Stimulated activated CD8-positive, alpha-beta memory T cell treated with anti-CD3 and anti-CD28 coated beads, Interleukin-2, amount 100 ng/mL, for 48 hours (primary cell): ENCODE measurements around the gene GON7.
A peak's percentile ranks its signal among the peaks of the same experiment; 100 is the strongest.
"Not testable (repeated sequence)": the region's sequence is repeated elsewhere in the genome, so short reads cannot be mapped to it uniquely, and the experiment has no call there.

Experiments used
- DNase-seq, 2 donors: peaks; one replicate each; pipeline ENCODE4 v3.0.0-alpha.2; 2020; ENCODE audit warnings: low read depth in 2 of 2

The GON7 gene, protein sequence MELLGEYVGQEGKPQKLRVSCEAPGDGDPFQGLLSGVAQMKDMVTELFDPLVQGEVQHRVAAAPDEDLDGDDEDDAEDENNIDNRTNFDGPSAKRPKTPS

DNA sequence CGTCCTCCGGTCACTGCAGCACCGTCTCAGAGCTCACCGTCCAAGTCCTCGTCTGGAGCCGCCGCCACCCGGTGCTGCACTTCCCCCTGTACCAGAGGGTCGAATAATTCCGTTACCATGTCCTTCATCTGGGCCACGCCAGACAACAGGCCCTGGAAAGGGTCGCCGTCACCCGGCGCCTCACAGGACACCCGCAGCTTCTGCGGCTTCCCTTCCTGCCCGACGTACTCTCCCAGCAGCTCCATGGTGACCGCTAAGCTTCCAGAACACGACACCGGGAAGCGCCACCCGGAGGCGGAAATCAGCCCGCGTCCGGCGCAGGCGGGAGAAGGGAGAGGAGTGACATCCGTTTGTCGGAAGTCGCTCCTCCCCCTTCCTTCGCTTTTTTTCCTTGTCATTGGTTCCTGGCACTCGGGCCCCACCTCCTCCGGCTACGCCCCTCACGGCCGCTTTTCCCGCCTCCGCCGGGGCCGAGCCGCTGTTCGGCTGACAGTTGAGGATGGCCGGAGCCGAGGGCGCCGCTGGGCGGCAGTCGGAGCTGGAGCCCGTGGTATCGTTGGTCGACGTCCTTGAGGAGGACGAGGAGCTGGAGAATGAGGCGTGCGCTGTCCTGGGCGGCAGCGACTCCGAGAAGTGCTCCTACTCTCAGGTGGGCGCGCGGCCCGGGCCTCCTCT is at the start of gene GON7, which contains the start of gene UBR7:
Gene GON7 (minus strand): TSS at position 273 of the 675 bp plus-strand sequence. CDS start 28 bp downstream, at position 245.
Gene UBR7 (plus strand): TSS at position 464 of the 675 bp plus-strand sequence. CDS start 36 bp downstream, at position 500.
- DNase-seq, result peak; percentile 84 to 86

DNA sequence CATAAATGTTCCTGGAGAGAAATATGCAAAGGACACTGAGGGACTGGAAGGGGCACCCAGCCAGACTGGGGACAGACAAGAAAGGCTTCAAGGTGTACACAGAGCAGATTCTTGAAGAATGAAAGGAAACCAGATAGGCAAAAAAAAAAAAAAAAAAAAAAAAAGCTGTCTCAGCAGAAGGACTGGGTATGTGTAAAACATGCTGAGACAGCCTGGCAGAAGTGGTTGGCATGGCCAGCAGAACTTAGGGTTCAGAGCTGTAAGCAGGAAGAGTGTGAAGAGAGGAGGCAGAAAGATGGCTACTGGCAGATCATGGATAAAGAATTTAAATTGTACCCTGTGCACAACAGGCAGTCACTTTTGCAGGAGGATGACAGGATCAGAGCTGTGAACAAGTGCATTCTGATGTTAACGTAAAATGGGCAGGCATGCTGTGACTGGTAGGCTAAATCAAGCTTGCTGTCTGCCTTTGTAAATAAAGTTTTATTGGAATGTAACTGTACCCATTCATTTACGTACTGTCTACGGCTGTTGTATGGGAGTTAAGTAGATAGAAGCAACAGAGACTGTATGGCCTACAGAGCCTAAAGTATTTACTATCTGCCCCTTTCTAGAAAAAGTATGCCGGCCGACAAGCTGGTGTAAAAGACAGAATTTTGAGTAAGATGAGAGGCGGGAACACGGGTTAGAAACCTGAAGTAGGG is 42.4 kb upstream of the GON7 start:
- DNase-seq, result no peak

DNA sequence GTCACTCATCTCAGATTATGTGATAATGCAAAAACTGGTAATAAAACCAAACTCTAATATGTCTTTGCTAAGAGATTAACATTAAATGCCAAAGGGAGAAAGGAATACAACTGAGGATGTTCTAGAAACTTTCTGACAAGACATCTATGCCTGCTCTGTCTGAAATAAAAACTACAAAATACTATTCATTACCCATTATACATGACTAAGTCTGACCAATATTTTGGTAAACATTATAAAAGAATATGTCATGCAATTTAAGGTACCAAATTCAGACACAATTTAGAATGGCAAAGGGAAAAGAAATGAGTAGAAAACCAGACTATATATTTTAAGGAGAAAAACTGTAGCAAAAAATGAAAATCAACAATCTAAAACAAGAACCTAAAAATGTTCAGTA is 39.7 kb upstream of the GON7 start:
- DNase-seq, result no peak

DNA sequence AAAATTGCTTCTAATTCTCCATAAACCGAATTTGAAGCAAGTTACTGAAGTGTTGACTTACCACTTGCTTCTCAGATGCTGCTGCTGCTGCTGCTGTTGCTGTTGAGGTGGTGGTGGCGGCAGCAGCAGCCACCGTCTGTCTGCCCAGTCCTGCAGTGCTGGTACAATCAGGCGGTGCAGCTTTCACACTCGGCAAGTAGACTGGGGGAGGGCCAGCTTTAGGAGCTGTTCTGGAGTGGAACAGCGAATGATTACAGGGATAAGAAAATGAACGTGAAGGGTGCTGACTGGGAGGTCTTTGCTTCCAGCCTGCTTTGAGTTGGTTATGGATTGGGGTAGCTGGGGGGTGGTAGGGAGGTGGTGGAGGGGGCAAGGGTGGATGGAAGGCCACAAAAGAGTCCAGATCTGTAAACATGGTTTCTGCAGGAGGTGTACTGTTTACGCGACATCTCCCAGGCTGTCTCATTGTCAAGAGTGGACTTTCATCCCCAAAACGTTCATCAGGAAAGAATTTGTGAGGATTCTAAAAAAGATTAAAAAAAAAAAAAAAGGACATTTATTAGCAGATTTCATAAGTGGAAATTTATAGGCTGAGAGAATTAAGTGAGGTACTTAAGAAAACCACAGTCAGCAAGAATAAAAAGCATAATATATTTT is 39.0 kb upstream of the GON7 start:
- no peak for DNase-seq

DNA sequence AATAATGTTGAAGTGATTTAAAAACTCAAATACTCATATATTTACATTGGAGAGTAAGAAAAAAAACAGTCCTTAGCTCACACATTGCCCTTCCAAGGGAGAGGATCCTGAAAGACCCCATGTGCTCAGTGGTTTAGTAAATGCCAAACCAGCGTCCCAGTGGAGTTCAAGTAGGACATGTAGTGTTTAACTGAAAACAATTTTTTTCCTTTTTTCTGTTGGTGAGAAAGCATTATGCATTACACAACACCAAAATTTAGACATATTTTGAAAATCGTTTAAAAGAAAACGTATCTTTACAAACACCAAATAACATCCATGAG is 33.8 kb upstream of the GON7 start:
- no peak for DNase-seq

DNA sequence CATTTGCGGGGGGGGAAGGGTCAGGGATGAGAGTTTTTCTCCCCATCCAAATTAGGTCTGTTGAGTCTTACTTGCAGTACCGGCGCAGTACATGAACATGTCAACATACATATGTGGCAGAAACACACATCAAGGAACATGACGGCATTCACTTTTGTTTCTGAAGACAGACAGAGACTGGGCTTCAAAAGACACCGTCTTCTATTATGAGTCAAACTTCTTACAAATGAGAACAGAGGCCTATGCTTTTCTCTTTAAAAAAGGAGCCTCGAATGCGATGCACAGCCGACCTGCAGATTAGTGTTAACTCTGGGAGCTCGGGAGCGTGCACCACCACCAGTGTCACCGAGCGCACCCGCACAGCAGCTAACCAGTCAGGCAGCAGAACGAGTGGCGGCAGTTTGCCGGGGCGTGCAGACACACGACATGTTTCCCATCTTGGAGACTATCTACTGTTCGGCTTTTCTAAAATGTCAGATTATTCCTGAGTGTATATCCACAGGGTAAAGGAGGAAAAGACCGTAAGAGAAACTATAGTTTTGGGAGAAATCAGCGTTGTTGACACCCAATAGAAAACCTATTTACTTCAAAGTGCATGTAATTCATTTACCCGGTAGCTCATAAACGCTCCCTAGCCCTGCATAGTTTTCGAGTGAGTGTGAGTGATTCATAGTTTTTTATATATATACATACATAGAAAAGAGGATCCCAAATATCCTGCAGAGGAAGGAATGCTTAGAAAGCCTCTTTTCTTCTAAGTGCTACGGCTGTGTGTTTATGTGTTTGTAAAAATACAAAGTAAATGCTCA is 33.2 kb upstream of the GON7 start:
- DNase-seq, result no peak

DNA sequence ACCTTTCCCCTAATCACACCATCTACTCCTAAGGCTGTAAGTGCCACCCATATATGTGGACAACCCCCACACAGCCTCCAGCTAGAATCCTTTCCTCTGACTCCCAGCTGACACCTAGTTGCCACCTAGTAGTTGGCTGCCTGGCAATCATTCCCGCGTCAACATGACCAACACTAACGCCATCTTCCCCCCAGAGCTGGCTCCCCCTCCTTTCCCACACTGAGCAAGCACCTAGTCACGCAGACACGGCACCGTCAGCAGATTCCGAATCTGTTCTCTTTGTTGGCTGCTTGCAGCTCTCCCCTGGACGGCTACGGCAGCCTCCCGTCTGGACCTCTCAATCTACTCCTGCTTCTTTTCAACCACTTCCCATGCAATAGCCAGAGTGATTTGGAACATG is 27.9 kb upstream of the GON7 start:
- no peak for DNase-seq

DNA sequence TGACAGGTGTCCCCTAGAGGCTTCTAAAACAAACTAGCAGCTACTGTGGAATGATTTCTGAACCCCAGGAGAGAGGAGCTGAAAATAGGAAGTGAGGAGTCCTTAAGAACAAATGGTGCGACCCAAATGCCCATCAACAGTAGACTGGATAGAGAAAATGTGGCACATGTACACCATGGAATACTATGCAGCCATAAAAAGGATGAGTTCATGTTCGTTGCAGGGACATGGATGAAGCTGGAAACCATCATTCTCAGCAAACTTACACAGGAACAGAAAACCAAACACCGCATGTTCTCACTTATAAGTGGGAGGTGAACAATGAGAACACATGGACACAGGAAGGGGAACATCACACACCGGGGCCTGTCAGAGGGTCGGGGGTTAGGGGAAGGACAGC is 26.2 kb upstream of the GON7 start:
- not testable (repeated sequence) for DNase-seq

DNA sequence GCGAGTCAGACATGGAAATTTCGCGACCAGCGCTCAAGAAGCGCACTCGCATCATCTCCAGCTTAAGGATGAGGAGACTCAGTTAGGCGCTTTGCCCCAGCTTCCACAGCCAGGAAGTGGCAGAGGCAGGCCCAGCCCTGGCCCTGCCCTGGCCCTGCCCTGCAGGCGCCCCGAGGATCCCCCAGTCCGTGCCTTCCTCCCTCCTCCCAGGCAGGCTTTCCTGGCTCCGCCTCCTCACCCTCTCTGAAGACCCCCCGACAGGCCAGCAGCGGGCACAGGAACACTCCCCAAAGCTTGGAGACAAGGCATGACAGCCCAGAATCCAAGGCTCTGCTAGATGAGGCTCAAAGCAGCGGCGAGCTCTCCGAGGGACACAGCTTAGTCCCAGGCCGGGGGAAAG is 25.3 kb upstream of the GON7 start:
- no peak for DNase-seq

DNA sequence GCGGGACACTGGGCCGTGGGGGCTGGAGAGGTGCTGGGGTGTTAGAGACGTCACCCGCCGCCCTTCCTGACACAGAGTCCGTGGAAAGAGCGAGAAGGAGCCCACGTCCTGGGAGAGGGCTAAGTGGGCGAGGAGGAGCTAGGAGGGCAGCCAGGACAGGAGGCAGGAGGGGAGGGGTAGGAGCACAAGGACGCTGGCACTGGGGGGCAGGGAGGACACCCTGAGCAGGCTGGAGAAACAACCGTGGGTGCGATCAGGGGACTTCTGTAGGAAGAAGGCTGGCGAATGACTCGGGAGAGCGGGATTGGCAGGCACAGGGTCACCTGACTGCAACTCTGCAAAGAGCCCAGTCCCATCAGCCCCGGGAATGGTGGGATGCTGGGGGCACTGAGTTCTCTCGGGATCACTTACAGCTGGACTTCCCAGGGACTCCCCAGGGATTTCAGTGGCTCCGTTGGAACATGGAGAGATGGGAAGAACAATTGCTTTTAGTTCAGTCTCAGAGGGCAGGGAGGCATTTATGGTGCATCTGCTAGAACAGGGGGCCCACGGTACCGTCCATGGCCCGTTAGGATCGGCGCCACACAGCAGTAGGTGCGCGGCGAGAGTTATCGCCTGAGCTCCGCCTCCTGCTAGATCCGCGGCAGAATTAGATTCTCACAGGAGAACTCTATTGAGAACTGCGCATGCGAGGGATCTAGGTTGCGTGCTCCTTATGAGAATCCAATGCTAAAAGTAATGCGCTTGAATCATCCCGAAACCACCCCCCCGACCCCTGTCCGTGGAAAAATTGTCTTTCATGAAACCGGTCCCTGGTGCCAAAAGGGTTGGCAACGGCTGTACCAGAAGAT is 24.5 kb upstream of the GON7 start:
- DNase-seq, result no peak

DNA sequence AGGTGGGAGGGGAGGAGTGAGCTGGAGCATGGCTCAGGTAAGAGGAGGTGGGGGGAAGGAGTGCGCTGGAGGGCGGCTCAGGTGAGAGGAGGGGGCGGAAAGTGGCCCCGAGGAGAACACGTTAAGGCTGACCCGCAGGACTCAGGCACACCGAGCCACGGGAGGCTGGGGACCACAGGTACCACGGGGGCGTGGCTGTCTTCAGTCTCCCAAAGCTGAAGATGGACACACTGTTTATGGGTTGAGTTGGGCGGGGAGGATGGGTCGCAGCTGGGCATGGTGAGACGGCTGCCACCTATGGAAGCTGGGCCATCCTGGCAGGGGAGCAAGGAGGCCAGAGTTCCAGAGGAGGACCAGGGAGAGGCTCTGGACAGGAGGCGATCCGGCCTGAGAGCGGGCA is 23.7 kb upstream of the GON7 start:
- DNase-seq, result no peak

DNA sequence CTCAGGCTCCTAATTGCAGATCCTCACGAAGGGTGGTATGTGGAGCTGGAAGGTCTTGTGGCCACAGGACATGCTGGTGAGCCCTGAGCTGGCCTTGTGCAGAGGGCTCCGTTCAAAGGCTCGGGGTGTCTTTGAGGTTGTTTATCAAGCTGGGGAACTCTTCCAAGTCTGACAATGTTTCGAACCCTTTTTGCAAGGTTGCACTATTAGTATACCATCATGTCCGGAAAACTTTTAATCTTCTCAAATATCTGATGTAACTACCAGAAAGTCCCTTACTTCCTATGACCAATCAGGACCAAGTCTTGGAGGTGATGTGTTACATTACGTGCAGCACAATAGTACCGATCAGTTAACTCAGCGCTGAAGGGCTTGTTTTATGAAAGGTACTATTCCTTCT is 21.7 kb upstream of the GON7 start:
- DNase-seq, result no peak

DNA sequence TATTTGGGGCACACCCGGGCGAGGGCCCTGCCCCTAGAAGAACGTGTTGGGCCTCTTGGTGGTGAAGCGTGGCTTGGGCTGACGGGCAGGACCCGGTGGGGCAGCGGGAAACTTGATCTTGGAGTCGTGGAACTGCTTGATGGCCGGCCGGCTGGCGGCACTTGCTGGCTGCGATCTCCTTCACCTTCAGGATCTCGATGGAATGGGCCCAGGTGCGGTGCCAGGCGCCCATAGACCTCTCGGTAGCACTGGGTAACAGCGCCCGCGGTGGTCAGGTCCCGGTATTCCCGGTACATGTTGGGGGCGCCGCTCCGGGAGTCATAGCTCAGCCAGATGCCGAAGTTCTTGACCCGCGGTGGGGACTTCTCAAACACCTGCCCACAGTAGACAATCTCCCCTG is 16.7 kb upstream of the GON7 start:
- no peak for DNase-seq

DNA sequence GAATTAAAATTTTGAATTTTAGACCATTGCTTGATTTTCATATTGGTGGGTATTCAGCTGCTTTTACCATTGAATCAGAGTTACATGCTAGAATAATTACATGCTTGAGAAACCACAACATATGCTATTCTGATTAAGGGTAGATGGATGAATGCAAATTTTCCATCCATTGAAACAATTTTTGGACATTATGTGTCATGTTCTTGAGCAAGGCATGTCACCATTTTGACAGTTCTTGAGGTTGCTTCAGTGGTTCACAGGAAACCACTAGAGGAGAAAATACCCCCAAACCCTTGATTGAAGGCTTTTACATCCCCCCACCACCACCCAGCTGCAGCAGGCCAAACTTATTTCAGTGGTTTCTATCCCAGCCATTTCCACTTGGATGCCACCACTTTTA is 13.6 kb upstream of the GON7 start:
- no peak for DNase-seq

DNA sequence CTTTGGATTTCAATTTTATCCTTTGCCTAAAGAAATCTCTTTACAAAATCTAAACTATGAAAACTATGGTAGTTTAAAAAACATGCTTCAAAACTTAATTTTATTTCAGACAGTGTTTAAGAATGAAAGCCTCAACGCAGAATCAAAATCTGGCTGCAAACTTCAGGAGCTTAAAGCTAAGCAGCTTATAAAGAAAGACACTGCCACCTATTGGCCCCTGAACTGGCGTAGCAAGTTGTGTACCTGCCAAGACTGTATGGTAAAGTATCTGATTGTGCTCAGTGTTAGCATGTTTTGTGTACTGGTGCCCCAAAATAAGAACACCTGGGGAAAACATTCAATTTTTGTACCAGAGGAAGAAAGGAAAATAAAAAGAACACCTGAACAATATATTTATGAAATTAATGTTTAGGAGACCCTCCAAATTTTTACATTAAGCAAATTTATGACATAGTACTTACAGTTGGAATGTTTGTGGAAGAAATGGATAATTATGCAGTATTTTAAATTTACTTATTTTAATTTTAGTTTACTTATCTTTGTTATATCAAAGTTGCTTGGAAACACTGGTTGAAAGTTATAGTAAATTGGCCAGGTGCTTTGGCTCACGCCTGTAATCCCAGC is 12.3 kb upstream of the GON7 start:
- no peak for DNase-seq

DNA sequence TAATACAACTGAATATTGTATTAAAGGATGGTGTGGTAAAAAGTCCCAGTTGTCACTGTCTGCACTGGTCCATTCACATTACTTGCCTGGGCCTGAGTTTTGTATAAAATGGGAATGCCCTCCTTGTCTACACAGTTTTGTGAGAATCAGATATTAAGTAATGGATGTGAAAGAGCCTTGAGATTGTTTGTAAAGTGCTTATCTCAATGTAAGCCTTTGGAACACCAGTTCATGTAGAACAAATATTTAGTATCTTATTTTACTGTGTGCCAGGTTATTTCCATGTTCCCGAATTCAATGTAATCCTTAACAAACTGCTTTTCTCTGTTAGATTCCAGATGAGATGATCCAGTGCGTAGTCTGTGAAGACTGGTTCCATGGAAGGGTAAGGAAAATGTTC is 7.7 kb upstream of the GON7 start:
- no peak for DNase-seq

DNA sequence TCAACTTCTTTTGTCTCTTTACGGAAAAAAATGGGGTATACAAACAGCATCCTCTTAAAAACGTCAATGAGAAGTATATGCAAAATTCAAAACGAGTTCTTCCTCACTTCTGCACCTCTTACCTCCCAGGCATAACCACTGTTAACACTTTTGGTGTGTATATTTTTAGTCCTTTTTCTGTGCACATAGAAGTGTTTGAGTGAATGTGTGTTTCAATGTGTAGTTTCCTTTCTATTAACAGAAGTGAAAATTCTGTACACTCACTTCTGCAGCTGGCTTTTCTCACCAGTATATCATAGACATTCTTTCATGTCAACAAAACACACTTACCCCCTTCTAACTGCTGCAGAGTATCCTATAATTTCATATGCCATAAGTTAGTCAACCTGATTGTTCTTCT is 5.6 kb upstream of the GON7 start:
- no peak for DNase-seq

DNA sequence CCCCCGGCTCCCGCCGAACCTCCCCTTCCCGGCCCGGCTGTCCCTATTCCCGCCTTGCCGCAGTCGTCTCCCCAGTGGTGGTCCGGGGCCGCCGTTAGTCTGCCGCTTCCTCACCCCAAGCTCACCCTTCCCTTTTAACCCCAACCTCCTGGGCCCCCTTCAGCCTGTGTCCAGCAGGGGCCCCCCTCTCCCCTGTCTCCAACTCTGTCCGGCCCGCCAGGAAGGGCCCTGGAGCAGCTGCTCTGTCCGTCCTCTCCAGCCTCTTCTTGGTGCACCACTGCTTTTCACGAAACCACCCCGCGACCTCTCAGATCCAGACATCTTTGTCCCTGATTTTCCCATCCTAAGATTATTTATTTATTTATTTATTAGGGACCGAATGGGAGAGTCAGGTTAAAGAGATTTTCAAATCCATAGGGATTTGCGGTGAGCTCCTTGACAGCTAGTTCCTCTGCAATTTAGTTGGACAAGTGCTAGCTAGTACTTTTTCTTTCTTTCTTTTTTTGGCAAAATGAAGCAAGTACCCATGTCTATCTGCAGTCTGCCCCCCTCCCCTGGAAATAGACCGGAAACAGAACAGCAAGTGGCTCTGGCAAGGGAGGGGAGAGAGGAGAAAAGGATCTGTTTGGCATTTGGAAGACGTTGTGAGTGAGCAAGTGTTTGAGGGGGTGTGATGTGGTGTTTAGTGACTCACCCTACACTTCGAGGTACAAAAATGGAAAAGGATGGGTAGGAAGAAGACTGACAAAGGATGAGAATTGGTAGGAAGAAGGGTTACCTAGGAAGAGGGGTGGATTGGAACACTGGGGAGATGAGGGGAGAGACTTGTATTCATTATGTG is 823 bp upstream of the GON7 start:
- no peak for DNase-seq

DNA sequence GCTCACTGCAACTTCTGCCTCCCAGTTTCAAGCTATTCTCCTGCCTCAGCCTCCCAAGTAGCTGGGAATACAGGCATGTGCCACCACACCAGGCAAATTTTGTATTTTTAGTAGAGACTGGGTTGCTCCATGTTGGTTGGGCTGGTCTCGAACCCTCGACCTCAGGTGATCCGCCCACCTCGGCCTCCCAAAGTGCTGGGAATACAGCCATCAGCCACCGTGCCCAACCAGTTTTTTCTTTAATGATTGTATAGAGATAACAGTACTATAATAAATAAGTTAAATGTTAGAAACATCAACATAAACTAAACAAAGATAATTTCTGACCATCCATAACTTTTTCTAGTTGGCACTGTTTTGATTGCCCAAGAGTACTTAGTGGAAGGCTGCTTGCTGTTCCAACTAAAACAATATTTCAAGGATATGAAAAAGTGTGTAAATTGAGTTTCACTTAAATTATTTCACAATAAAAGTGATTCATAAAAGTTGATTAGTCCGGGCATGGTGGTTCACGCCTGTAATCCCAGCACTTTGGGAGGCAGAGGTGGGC is 5.6 kb downstream of the GON7 start:
- no peak for DNase-seq
